Measurements from ENCODE around the gene HEATR5A. TPM values are rescaled to one million over a fixed set of nuclear protein-coding genes. Genes with fewer than 3 reads are reported as not detected.

HEATR5A gene
- total and polyA plus RNA-seq, 2 donors from 2014 or later: 8.0 to 30.4 TPM

GRCh38 chr14:31377433-31377832 is 42.9 kb downstream of the HEATR5A start:
- peaks cover 0 to 7% (median 4%) of the 10 kb centered on the region in 3 donors for H3K36me3 ChIP-seq (ENCODE audit: control insufficient read depth in 2 of 3, insufficient read depth in 3 of 3, low read length in 3 of 3)
- no peak overlapping the region for H3K27ac ChIP-seq (ENCODE audit: low read depth in 2 of 2, low read length in 2 of 2)
- intact Hi-C loops (cut with DNase I): no loop called here

GRCh38 chr14:31371646-31372045 is 48.7 kb downstream of the HEATR5A start:
- DNase-seq (no peak), FAIRE-seq (no peak)
- no peak for TF ChIP-seq CTCF (IDR thresholded peaks at IDR 0.05; ENCODE audit: borderline replicate concordance, extremely low read depth, insufficient read depth)
- intact Hi-C loops (cut with DNase I): no loop called here
- Histone ChIP-seq H3K9ac (ENCODE audit: low read length in 3 of 3) (no peak overlapping the region), H3K27ac (ENCODE audit: low read depth in 2 of 2, low read length in 2 of 2) (no peak overlapping the region), H3K9me3 (ENCODE audit: control insufficient read depth in 2 of 3, insufficient read depth in 1 of 3, low read length in 3 of 3) (no peaks in the 10 kb centered on the region), H3K4me3 (ENCODE audit: low read length in 3 of 3) (no peak overlapping the region), H3K36me3 (ENCODE audit: control insufficient read depth in 2 of 3, insufficient read depth in 3 of 3, low read length in 3 of 3) (peaks cover 0 to 7% (median 6%) of the 10 kb centered on the region in 3 donors), H3K27me3 (ENCODE audit: control insufficient read depth, insufficient read depth, low read length) (no peaks in the 10 kb centered on the region), H3K4me1 (ENCODE audit: control insufficient read depth in 2 of 3, insufficient read depth in 2 of 3, low read depth in 1 of 3, low read length in 3 of 3) (no peaks in the 10 kb centered on the region)

More at GRCh38 chr14:31377433-31377832, 42.9 kb downstream of the HEATR5A start:
- no peaks in the 10 kb centered on the region for H3K27me3 ChIP-seq (ENCODE audit: control insufficient read depth, insufficient read depth, low read length)
- no peak for TF ChIP-seq CTCF (IDR thresholded peaks at IDR 0.05; ENCODE audit: borderline replicate concordance, extremely low read depth, insufficient read depth)
- H3K9me3 ChIP-seq (ENCODE audit: control insufficient read depth in 2 of 3, insufficient read depth in 1 of 3, low read length in 3 of 3): no peaks in the 10 kb centered on the region
- FAIRE-seq (no peak), DNase-seq (no peak)
- no peaks in the 10 kb centered on the region for H3K4me1 ChIP-seq (ENCODE audit: control insufficient read depth in 2 of 3, insufficient read depth in 2 of 3, low read depth in 1 of 3, low read length in 3 of 3)
- H3K9ac ChIP-seq (ENCODE audit: low read length in 3 of 3): no peak overlapping the region
- no peak overlapping the region for H3K4me3 ChIP-seq (ENCODE audit: low read length in 3 of 3)

- Histone ChIP-seq H3K4me1 (ENCODE audit: control insufficient read depth in 2 of 3, insufficient read depth in 2 of 3, low read depth in 1 of 3, low read length in 3 of 3) (no peaks in the 10 kb centered on the region), H3K27me3 (ENCODE audit: control insufficient read depth, insufficient read depth, low read length) (no peaks in the 10 kb centered on the region), H3K9me3 (ENCODE audit: control insufficient read depth in 2 of 3, insufficient read depth in 1 of 3, low read length in 3 of 3) (no peaks in the 10 kb centered on the region), H3K36me3 (ENCODE audit: control insufficient read depth in 2 of 3, insufficient read depth in 3 of 3, low read length in 3 of 3) (peaks cover 0 to 6% (median 6%) of the 10 kb centered on the region in 3 donors), H3K27ac (ENCODE audit: low read depth in 2 of 2, low read length in 2 of 2) (no peak overlapping the region), H3K9ac (ENCODE audit: low read length in 3 of 3) (no peak overlapping the region), H3K4me3 (ENCODE audit: low read length in 3 of 3) (no peak overlapping the region)
- intact Hi-C loops (cut with DNase I): no loop called here
- DNase-seq: no peak
- FAIRE-seq: no peak
- TF ChIP-seq CTCF (IDR thresholded peaks at IDR 0.05; ENCODE audit: borderline replicate concordance, extremely low read depth, insufficient read depth): no peak
Observed at GRCh38 chr14:31363331-31364073, 56.8 kb downstream of the HEATR5A start.

Measured in kidney (tissue), 14 donors.